Measurements from ENCODE around the gene TXNRD2.
A peak's percentile ranks its signal among the peaks of the same experiment; 100 is the strongest.
"Not testable (repeated sequence)": the region's sequence is repeated elsewhere in the genome, so short reads cannot be mapped to it uniquely, and the experiment has no call there.

Gene TXNRD2

GRCh38 chr22:19885841-19886592 is 55.6 kb downstream of the TXNRD2 start:
- no peak for DNase-seq

- no peak for DNase-seq
Observed at GRCh38 chr22:19884954-19885751, 56.5 kb downstream of the TXNRD2 start.

GRCh38 chr22:19884161-19884953 is 57.3 kb downstream of the TXNRD2 start:
- no peak for DNase-seq

DNA sequence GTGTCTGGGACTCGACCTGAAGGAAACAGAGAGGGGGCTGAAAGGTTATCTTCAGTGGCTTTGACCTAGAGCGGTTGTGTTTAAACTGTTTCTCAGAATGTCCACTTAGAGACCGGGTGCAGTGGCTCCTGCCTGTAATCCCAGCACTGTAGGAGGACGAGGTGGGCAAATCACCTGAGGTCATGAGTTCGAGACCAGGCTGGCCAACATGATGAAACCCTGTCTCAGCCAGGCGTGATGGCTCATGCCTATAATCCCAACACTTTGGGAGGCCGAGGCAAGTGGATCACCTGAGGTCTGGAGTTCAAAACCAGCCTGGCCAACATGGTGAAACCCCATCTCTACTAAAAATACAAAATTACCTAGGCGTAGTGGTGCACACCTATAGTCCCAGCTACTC is 58.2 kb downstream of the TXNRD2 start:
- not testable (repeated sequence) for DNase-seq

DNA sequence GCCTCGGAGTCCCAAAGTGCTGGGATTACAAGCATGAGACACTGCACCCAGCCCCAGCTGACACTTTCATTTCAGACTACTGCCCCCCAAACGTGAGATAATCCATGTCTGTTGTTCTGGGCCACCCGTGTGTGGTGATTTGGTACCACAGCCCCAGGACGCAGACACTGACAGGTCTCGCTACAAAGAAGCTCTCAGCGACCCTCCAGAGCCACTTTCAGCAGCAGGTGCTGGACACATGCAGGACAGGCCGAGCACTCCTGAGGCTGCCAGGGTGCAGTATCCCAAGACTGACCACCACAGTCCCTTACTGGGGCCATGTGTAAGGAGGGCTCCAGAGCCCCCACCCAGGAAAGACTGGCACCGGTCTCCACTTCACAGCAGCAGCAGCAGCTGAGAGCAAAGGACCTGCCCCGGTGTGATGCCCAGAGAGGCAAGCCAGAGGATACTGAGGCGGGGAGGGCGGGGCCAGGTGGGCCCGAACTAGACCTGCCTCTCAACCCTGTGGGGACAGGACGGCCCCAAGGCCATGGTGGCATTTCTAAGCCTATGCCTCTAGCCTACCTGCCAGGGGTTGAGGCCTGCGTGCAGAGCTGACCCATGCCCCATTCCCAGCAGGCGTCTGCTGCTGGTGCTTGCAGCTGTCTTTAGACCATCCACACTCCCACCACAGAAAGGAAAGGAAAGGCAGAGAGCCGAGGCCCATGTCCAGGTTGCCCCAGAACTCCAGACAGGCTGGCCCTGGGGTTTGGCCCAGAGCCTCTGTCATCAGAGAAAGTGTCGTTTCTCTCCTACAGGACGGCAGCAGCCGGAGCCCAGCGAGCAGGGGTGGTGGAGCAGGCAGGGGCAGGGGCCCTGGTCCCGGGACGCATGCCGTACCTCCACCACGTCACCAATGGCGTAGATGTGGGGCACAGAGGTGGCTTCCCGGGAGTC is 58.9 kb downstream of the TXNRD2 start:
- DNase-seq, result no peak

GRCh38 chr22:19880786-19881569 is 60.6 kb downstream of the TXNRD2 start:
- no peak for DNase-seq

GRCh38 chr22:19879992-19880785 is 61.4 kb downstream of the TXNRD2 start:
- DNase-seq, result no peak

DNA sequence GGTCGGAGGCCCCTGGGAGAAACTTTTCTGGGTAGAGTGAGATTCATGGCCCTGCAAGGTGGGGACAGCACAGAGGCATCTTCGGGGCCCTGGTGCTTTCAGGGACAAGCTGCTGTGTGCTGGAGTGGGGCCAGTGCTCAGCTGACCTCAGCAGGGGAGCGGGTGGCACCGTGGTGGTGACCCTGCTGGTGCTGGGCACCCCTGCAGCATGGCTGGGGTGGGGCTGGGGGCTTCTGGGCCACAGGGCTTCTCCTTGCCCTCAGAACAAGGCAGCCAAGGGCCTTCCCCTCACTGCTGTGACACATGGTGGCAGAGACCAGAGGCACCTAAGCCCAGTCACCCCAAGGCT is 62.0 kb downstream of the TXNRD2 start:
- no peak for DNase-seq

DNA sequence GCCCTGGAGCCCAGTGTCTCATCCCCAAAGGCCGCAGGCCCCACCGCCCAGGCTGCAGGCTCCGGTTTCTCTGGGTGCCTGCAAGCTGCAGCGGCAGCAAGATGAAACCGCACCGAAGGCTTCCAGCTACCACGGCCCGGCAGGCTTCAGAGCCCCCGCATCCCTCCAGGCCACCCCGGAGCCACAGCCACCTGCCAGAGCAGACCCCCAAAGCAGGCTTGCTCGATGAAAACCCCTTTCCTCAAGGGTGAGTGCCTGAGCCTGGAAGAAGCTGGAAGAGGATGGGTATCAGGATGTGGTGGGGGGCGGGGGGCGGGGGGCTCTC is 62.4 kb downstream of the TXNRD2 start:
- no peak for DNase-seq

- no peak for DNase-seq
Observed at GRCh38 chr22:19878461-19879245, 63.0 kb downstream of the TXNRD2 start.

GRCh38 chr22:19877626-19878339 is 63.8 kb downstream of the TXNRD2 start:
- DNase-seq, result no peak

- no peak for DNase-seq
Observed at GRCh38 chr22:19876941-19877625, 64.5 kb downstream of the TXNRD2 start.

- peak; percentile 1 for DNase-seq
Observed at GRCh38 chr22:19876314-19876940, 65.2 kb downstream of the TXNRD2 start.

DNA sequence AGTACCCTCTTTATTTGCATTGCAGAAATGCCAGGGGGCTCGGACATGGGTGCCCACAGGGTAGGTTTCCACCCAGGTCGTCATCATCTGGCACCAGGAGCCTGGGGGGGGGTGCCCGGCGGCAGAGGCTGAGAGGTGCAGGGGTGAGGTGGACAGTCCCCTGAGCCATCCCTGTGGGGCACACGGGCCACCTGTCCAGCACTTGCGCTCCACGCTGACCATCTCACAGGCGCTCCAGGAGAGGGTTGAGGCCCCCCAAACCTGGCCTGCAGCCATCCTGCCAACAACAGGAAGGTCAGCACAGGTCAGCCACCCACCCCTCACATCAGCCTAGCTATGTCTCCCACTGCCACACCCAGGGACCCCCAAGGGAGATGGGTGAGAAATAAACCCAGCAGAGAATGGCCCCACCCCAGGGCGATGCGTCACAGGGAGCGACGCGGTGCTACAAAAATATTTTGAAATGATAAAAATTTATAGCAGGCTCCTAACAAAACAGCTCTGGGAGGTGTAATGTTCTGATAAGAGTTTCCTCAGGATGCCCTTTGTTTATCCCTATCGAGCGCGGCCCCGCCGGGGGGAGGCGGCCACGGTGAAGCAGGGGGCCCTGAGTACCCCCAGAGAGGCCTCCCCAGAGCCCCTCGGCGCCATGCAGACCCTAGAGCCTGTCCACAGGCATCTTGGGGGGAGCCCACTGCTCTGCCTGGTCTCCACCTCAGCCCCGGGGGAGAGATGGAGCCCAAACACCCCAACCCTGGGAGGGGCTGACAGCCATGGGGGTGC is 65.9 kb downstream of the TXNRD2 start:
- DNase-seq, result no peak

- DNase-seq, result no peak
Observed at GRCh38 chr22:19875061-19875530, 66.5 kb downstream of the TXNRD2 start.

GRCh38 chr22:19874307-19875060 is 67.1 kb downstream of the TXNRD2 start:
- peak; percentile 26 for DNase-seq

- no peak for DNase-seq
Observed at GRCh38 chr22:19873960-19874306, 67.7 kb downstream of the TXNRD2 start.
